Activated CD4-positive, alpha-beta T cell treated with anti-CD3 and anti-CD28 coated beads for 48 hours (primary cell): ENCODE data around the gene GPRIN3.
"Not testable (repeated sequence)": the region's sequence is repeated elsewhere in the genome, so short reads cannot be mapped to it uniquely, and the experiment has no call there.

Experiments used
- DNase-seq: peaks from one replicate; pipeline ENCODE4 v3.0.0-alpha.2; 2020

The GPRIN3 gene

DNA sequence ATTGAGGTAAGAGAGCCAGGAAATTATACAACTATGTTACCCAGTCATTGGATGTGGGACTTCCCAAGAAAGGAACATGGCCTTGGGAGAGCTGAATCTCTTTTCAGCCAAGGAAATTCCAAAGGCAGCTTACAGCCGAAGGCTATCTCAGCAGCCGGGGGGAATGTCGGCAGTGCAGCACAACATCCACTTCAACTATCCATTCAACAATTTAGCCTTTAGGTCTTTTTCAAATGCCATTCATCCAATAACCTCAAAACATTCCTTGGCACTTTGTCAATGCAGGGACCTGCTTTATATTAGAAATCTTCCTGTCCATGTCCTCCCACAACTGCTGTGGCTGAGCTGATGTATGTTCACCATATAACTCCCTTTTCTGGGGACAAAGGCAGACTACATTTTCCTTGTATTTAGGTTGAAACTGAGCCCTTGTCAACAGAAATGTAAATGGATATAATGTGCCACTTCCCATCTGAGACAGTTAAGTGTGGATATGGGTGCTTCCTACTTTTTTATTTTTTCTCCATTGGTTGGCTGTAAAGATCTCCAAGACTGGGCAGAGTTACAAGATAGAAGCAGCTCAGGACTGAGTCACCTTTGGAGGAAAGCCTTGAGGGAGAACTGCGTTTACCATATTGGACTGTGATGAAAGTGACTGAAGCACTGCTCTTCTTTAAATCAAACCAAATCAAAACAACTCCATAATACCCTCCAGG is 94.8 kb downstream of the GPRIN3 start:
- no peak for DNase-seq

DNA sequence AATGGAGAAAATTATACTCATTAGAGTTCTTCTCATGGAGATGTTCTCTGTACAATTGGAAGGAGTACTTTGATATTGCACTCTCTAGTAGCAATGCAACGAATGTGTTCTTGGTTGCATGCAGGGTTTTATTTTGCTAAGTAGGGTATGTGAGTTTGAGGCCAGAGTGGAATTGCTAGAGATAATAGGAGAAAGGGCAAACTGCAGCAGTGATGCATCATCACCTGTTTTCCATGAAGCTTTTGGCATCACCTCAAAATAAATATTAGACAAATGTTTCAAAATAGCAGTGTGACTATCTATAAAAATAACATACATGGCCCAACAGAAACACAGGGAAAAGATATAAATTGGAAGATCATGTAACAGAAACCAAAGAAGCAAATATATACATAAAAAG is 103.0 kb downstream of the GPRIN3 start:
- DNase-seq = no peak

GRCh38 chr4:89203902-89204301 is 103.7 kb downstream of the GPRIN3 start:
- DNase-seq = no peak

DNA sequence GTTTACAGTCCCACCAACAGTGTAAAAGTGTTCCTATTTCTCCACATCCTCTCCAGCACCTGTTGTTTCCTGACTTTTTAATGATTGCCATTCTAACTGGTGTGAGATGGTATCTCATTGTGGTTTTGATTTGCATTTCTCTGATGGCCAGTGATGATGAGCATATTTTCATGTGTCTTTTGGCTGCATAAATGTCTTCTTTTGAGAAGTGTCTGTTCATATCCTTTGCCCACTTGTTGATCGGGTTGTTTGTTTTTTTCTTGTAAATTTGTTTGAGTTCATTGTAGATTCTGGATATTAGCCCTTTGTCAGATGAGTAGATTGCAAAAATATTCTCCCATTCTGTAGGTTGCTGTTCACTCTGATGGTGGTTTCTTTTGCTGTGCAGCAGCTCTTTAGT is 108.2 kb downstream of the GPRIN3 start:
- DNase-seq = not testable (repeated sequence)

DNA sequence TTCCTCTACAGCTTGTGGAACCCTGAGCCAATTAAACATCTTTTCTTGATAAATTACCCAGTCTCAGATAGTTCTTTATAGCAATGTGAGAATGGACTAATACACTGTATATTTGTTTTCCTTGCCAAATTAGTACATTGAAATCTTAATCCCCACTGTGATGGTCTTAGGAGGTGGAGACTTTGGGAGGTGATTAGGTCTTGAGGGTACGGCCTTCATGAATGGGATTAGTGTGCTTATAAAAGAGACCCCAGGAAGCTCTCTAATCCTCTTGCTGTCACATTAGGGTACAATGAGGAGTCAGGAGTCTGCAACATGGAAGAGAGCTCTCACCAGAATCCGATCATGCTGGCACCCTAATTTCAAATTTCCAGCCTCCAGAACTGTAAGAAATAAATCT is 109.7 kb downstream of the GPRIN3 start:
- no peak for DNase-seq

GRCh38 chr4:89196745-89197144 is 110.9 kb downstream of the GPRIN3 start:
- no peak for DNase-seq

DNA sequence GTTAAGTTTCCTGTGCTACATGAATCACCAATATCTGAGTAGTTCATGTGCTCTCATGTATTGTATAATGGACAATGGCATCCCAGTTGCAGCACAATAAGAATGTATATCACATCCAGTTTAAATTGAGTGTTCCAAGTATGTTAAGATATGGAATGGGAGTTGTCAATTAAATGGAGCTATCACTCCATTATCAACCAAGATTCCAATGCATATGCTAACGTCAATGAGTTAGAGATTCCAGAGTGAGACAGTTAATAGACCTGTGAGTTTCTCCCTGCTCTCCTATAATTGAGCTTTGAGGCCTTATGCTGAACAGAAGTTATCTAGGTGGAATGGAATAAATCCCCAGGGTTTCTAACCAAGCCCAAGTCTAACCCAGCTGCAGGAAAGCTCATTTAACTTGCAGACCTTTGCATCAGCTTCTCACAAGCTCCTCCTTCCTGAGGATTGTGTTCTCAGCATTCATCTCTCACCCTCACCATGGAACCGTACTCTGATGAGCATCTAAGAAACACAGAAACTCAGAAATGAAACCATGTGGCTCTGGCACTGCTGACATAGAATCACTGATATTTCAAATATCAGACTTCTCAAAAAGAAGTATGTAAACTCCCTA is 111.4 kb downstream of the GPRIN3 start:
- no peak for DNase-seq

DNA sequence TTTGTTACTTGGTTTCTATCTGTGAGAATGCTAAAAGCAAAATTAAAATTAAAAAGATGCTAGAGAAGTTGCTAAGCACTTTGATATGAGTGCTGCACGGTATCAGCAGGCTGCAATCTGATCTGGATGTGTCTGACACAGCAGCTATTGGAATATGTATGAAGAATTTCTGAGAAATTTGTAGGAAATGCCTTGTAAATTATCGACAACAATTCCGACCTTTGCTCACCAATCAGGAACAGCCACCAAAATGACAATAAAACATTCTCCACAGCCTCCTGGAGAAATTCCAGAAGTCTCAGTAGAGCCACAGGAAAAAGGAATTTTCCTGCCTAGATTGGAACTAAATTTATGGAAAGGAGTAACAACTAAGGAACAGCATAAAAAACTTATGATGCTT is 113.8 kb downstream of the GPRIN3 start:
- DNase-seq = no peak
